ENCODE data around the gene CGB2.
"Not testable (repeated sequence)": the region's sequence is repeated elsewhere in the genome, so short reads cannot be mapped to it uniquely, and the experiment has no call there.

Gene CGB2

GRCh38 chr19:49014123-49014869, 17.4 kb upstream of the CGB2 start:
- no peak overlapping the region for H3K27ac ChIP-seq (ENCODE audit: low read depth, low read length)
- no peak overlapping the region for H3K4me3 ChIP-seq (ENCODE audit: low read depth in 1 of 2, low read length in 2 of 2)
- peaks cover 0 to 18% of the 10 kb centered on the region in 2 donors for H3K27me3 ChIP-seq (ENCODE audit: control insufficient read depth in 1 of 2, insufficient read depth in 2 of 2, low read length in 2 of 2)
- H3K4me1 ChIP-seq (ENCODE audit: insufficient read depth, low read length) = no peaks in the 10 kb centered on the region
- no peaks in the 10 kb centered on the region for H3K9me3 ChIP-seq (ENCODE audit: low read length)
- no peak overlapping the region for H3K9ac ChIP-seq (ENCODE audit: low read length)
- peaks cover 23% of the 10 kb centered on the region for H3K36me3 ChIP-seq (ENCODE audit: insufficient read depth, low read length)

DNA sequence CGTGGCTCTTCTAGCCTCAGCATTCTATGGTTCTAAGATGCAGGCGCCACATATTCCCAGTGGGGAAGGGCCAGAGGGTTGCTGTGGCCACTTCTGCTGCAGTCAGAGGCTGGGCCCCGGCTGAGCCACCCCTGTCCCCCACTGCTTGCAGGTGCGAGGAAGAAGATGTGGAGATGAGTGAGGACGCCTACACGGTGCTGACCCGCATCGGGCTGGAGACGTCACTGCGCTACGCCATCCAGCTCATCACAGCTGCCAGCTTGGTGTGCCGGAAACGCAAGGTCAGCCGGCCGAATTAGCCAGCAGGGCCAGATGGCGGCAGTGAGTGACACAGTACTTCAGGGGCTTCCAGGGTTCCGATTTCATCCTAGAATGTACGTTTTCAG, 16.8 kb upstream of the CGB2 start:
- H3K4me1 ChIP-seq (ENCODE audit: insufficient read depth, low read length) = no peaks in the 10 kb centered on the region
- H3K9ac ChIP-seq (ENCODE audit: low read length) = no peak overlapping the region
- peaks cover 20% of the 10 kb centered on the region for H3K36me3 ChIP-seq (ENCODE audit: insufficient read depth, low read length)
- no peaks in the 10 kb centered on the region for H3K9me3 ChIP-seq (ENCODE audit: low read length)
- no peak overlapping the region for H3K4me3 ChIP-seq (ENCODE audit: low read depth in 1 of 2, low read length in 2 of 2)
- peaks cover 0 to 24% of the 10 kb centered on the region in 2 donors for H3K27me3 ChIP-seq (ENCODE audit: control insufficient read depth in 1 of 2, insufficient read depth in 2 of 2, low read length in 2 of 2)
- no peak overlapping the region for H3K27ac ChIP-seq (ENCODE audit: low read depth, low read length)

DNA sequence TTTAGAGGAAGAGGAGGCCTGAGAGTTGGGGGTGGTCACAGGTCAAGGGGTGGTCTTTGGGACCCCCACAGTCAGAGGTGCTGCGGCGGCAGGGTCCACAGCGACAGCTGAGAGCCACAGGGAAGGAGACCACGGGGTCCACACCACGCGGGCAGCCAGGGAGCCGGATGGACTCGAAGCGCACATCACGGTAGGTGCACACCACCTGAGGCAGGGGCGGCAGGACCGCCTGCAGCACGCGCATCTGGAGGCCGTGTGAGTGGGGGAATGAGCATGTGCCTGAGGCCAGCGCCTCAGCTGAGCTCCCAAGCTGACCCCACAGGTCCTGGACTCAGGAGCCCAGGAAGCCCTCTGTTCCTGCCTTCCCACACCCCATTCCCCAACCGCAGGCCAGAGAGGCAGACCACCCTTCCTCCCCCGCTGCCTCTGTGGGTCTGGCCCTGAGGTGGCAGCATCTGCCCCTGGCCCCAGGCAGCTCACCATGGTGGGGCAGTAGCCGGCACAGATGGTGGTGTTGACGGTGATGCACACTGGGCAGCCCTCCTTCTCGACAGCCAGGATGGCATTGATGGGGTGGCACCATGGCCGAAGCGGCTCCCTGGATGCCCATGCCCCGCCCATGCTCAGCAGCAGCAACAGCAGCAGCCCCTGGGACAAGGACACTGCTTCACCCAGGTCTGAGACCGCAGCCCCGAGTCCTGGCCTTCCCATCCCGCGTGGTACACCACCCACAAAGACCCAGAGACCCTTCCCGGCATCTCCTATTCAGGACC, 15.4 kb upstream of the CGB2 start:
- peaks cover 0 to 37% of the 10 kb centered on the region in 2 donors for H3K27me3 ChIP-seq (ENCODE audit: control insufficient read depth in 1 of 2, insufficient read depth in 2 of 2, low read length in 2 of 2)
- no peak overlapping the region for H3K27ac ChIP-seq (ENCODE audit: low read depth, low read length)
- H3K9me3 ChIP-seq (ENCODE audit: low read length) = no peaks in the 10 kb centered on the region
- H3K9ac ChIP-seq (ENCODE audit: low read length) = no peak overlapping the region
- H3K4me3 ChIP-seq (ENCODE audit: low read depth in 1 of 2, low read length in 2 of 2) = no peak overlapping the region
- no peaks in the 10 kb centered on the region for H3K4me1 ChIP-seq (ENCODE audit: insufficient read depth, low read length)
- peaks cover 10% of the 10 kb centered on the region for H3K36me3 ChIP-seq (ENCODE audit: insufficient read depth, low read length)

- Histone ChIP-seq H3K4me1 (ENCODE audit: insufficient read depth, low read length) (no peaks in the 10 kb centered on the region), H3K27me3 (ENCODE audit: control insufficient read depth in 1 of 2, insufficient read depth in 2 of 2, low read length in 2 of 2) (peaks cover 0 to 37% of the 10 kb centered on the region in 2 donors), H3K9me3 (ENCODE audit: low read length) (no peaks in the 10 kb centered on the region), H3K36me3 (ENCODE audit: insufficient read depth, low read length) (peaks cover 10% of the 10 kb centered on the region), H3K4me3 (ENCODE audit: low read depth in 1 of 2, low read length in 2 of 2) (peak within 1 kb of the TSS; percentile 53 to 64), H3K27ac (ENCODE audit: low read depth, low read length) (no peak within 1 kb of the TSS), H3K9ac (ENCODE audit: low read length) (no peak within 1 kb of the TSS)
Observed at GRCh38 chr19:49017041-49017665, 14.5 kb upstream of the CGB2 start, which contains the start of gene LHB. LHB (minus strand) TSS chr19:49017091; CDS start chr19:49017081, 10 bp downstream.

DNA sequence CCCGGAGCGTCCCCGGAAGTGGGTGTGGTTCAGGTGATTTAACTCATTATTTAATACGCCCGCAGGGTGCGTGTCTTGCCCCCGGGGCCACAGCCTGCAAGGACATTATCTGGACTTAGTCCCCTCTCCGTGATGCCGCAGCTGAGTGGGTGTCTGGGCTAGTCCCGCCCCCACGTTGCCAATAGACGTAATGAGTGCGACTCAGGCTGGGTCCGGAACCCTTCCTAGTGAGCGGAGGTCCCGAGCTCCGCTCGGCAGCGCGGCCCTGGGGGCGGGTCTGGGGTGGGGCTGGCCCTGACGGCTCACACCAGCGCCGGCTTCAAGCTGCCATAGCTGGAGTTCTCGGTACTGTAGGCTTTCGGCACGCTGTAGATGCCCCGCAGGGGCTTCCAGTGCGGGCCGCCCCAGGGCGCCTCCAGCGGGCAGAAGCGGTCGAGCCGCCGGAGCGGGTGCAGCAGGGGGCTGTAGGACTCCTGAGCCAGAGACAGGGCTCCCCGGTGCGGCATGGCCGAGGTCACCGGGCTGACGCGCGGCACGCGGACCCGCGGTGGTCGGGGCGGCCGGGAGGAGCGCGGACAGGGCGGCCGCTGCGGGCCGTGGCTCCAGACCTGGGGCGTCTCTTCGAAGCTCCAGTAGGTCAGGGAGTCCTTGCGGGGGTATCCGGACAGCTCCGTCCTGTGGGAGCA, 13.9 kb upstream of the CGB2 start:
- peak overlapping the region; percentile 53 to 64 for H3K4me3 ChIP-seq (ENCODE audit: low read depth in 1 of 2, low read length in 2 of 2)
- peaks cover 0 to 37% of the 10 kb centered on the region in 2 donors for H3K27me3 ChIP-seq (ENCODE audit: control insufficient read depth in 1 of 2, insufficient read depth in 2 of 2, low read length in 2 of 2)
- H3K27ac ChIP-seq (ENCODE audit: low read depth, low read length) = no peak overlapping the region
- H3K36me3 ChIP-seq (ENCODE audit: insufficient read depth, low read length) = peaks cover 10% of the 10 kb centered on the region
- no peaks in the 10 kb centered on the region for H3K4me1 ChIP-seq (ENCODE audit: insufficient read depth, low read length)
- H3K9ac ChIP-seq (ENCODE audit: low read length) = no peak overlapping the region
- no peaks in the 10 kb centered on the region for H3K9me3 ChIP-seq (ENCODE audit: low read length)

GRCh38 chr19:49018388-49019241, 13.1 kb upstream of the CGB2 start:
- not testable (repeated sequence) for H3K4me1 ChIP-seq (ENCODE audit: insufficient read depth, low read length); H3K9me3 ChIP-seq (ENCODE audit: low read length); H3K27ac ChIP-seq (ENCODE audit: low read depth, low read length); H3K9ac ChIP-seq (ENCODE audit: low read length)
- peaks cover 0 to 37% of the 10 kb centered on the region in 2 donors for H3K27me3 ChIP-seq (ENCODE audit: control insufficient read depth in 1 of 2, insufficient read depth in 2 of 2, low read length in 2 of 2)
- peak overlapping the region in 1 of 2 donors; percentile 53 for H3K4me3 ChIP-seq (ENCODE audit: low read depth in 1 of 2, low read length in 2 of 2)
- H3K36me3 ChIP-seq (ENCODE audit: insufficient read depth, low read length) = peaks cover 10% of the 10 kb centered on the region

DNA sequence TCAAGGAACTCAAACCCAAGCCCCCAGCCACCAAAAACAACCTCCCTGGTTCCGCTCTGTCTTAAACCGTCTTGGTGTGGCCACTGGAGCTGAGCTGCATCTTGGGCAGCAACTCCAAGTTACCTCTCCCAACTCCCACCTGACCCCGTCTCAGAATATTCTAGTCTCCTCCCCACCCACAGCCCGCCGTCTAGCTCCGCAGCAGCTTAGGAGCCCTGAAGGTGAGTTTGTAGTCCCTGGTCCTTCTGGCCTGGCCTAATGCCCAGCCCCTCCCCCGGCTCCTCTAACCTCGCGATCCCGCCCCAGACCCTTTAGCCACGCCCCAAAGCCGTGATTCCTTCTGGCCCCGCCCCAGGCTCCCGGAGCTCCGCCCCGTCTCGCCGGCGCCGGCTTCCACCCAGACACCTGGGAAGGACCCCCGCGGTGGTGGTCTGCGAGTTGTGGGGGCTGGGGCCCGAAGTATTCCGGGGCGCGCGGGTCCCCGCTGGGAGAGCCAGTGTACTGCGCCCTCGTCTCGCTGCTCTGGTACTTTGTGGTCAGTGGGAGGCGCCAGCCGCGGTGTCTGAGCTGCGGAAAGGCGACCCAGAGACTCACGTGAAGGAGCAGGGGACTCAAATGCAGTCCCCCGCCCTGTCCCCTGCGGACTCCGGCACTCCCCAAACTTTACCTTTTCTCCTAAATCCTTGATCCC, 12.3 kb upstream of the CGB2 start:
- Histone ChIP-seq H3K27me3 (ENCODE audit: control insufficient read depth in 1 of 2, insufficient read depth in 2 of 2, low read length in 2 of 2) (peaks cover 0 to 37% of the 10 kb centered on the region in 2 donors), H3K9me3 (ENCODE audit: low read length) (no peaks in the 10 kb centered on the region), H3K4me3 (ENCODE audit: low read depth in 1 of 2, low read length in 2 of 2) (peak overlapping the region in 1 of 2 donors; percentile 53), H3K4me1 (ENCODE audit: insufficient read depth, low read length) (no peaks in the 10 kb centered on the region), H3K36me3 (ENCODE audit: insufficient read depth, low read length) (peaks cover 10% of the 10 kb centered on the region), H3K9ac (ENCODE audit: low read length) (no peak overlapping the region), H3K27ac (ENCODE audit: low read depth, low read length) (no peak overlapping the region)

- Histone ChIP-seq H3K27ac (ENCODE audit: low read depth, low read length) (no peak overlapping the region), H3K9me3 (ENCODE audit: low read length) (no peaks in the 10 kb centered on the region), H3K4me3 (ENCODE audit: low read depth in 1 of 2, low read length in 2 of 2) (no peak overlapping the region), H3K4me1 (ENCODE audit: insufficient read depth, low read length) (no peaks in the 10 kb centered on the region), H3K27me3 (ENCODE audit: control insufficient read depth in 1 of 2, insufficient read depth in 2 of 2, low read length in 2 of 2) (peaks cover 0 to 37% of the 10 kb centered on the region in 2 donors), H3K9ac (ENCODE audit: low read length) (no peak overlapping the region), H3K36me3 (ENCODE audit: insufficient read depth, low read length) (peaks cover 7% of the 10 kb centered on the region)
Observed at GRCh38 chr19:49020342-49020741, 11.3 kb upstream of the CGB2 start.

GRCh38 chr19:49020931-49021895, 10.5 kb upstream of the CGB2 start:
- H3K27me3 ChIP-seq (ENCODE audit: control insufficient read depth in 1 of 2, insufficient read depth in 2 of 2, low read length in 2 of 2) = peaks cover 0 to 37% of the 10 kb centered on the region in 2 donors
- no peak overlapping the region for H3K9ac ChIP-seq (ENCODE audit: low read length)
- no peaks in the 10 kb centered on the region for H3K36me3 ChIP-seq (ENCODE audit: insufficient read depth, low read length)
- H3K4me3 ChIP-seq (ENCODE audit: low read depth in 1 of 2, low read length in 2 of 2) = no peak overlapping the region
- H3K9me3 ChIP-seq (ENCODE audit: low read length) = no peaks in the 10 kb centered on the region
- H3K4me1 ChIP-seq (ENCODE audit: insufficient read depth, low read length) = no peaks in the 10 kb centered on the region
- no peak overlapping the region for H3K27ac ChIP-seq (ENCODE audit: low read depth, low read length)

All from muscle layer of colon (tissue), 2 donors.